CD14-positive monocyte (primary cell): Measurements from ENCODE around the gene C2CD2. TPM values are rescaled to one million over a fixed set of nuclear protein-coding genes. Genes with fewer than 3 reads are reported as not detected.

ENCODE experiments used
- DNase-seq, 3 donors: peaks; one replicate each; pipeline ENCODE4 v3.0.0-alpha.2; 2011 to 2022
- H2AFZ ChIP-seq: 2 replicates; pipeline ENCODE4 v1.6.0; 2012; ENCODE audit warnings: mild to moderate bottlenecking, low read depth, low read length, inconsistent platforms; ENCODE audit not compliant: insufficient read depth, poor library complexity, severe bottlenecking
- H3K27ac ChIP-seq, 2 donors: 1 replicate in 1 of 2; 2 replicates in 1 of 2; pipeline ENCODE4 v1.5.1; 2012 to 2013; ENCODE audit warnings: low read length in 2 of 2, control low read depth in 1 of 2, inconsistent platforms in 1 of 2, low read depth in 1 of 2, mild to moderate bottlenecking in 1 of 2
- H3K27me3 ChIP-seq, 2 donors: one replicate each; pipeline versions ENCODE4 v1.6.0 to v1.6.1; 2011 to 2013; ENCODE audit warnings: low read length in 2 of 2; ENCODE audit not compliant: control insufficient read depth in 2 of 2, insufficient read depth in 2 of 2
- H3K36me3 ChIP-seq, 2 donors: replicated peaks in 1 of 2; 1 replicate in 1 of 2; 2 replicates in 1 of 2; pipeline versions ENCODE4 v1.5.1 to v1.6.1; 2012 to 2013; ENCODE audit warnings: low read length in 2 of 2, control low read depth in 1 of 2, inconsistent platforms in 1 of 2, mild to moderate bottlenecking in 1 of 2; ENCODE audit not compliant: insufficient read depth in 2 of 2, control insufficient read depth in 1 of 2
- H3K4me1 ChIP-seq, 2 donors: 1 replicate in 1 of 2; 2 replicates in 1 of 2; pipeline versions ENCODE4 v1.5.1 to v1.6.1; 2012 to 2013; ENCODE audit warnings: low read length in 2 of 2, control low read depth in 1 of 2, inconsistent platforms in 1 of 2, mild to moderate bottlenecking in 1 of 2, moderate library complexity in 1 of 2; ENCODE audit not compliant: insufficient read depth in 2 of 2, control insufficient read depth in 1 of 2
- H3K4me2 ChIP-seq: replicated peaks from 2 replicates; pipeline ENCODE3; 2012; ENCODE audit warnings: low read length, moderate library complexity, mild to moderate bottlenecking; ENCODE audit not compliant: poor library complexity, severe bottlenecking; ENCODE audit errors: extremely low read depth
- H3K4me3 ChIP-seq, 3 experiments: fragments of 200-600 bp in 1 of 3; sonication (generic) in 1 of 3; replicated peaks in 1 of 3; 1 replicate in 2 of 3; 2 replicates in 1 of 3; pipeline ENCODE4 v1.5.1; 2011 to 2013; ENCODE audit warnings: low read length in 3 of 3, mild to moderate bottlenecking in 3 of 3, control low read depth in 2 of 3, low read depth in 2 of 3, inconsistent platforms in 1 of 3, moderate library complexity in 1 of 3
- H3K79me2 ChIP-seq: 2 replicates; pipeline ENCODE4 v1.6.0; 2012; ENCODE audit warnings: mild to moderate bottlenecking, control low read depth, inconsistent platforms, low read length, moderate library complexity; ENCODE audit not compliant: insufficient read depth
- H3K9ac ChIP-seq: 2 replicates; pipeline ENCODE4 v1.6.0; 2017; ENCODE audit warnings: low read length, mild to moderate bottlenecking; ENCODE audit not compliant: insufficient read depth, poor library complexity, severe bottlenecking
- H3K9me3 ChIP-seq, 2 donors: replicated peaks in 1 of 2; 1 replicate in 1 of 2; 2 replicates in 1 of 2; pipeline versions ENCODE4 v1.5.1 to v1.6.1; 2012 to 2013; ENCODE audit warnings: low read length in 2 of 2, control low read depth in 1 of 2; ENCODE audit not compliant: control insufficient read depth in 1 of 2, insufficient read depth in 1 of 2
- H4K20me1 ChIP-seq: 2 replicates; pipeline ENCODE4 v1.6.0; 2012; ENCODE audit warnings: mild to moderate bottlenecking, low read length, control low read depth, moderate library complexity; ENCODE audit not compliant: insufficient read depth
- H3K27ac Mint-ChIP-seq, 7 donors: one replicate each; pipeline ENCODE4 v1.8.0; 2020; ENCODE audit warnings: mild to moderate bottlenecking in 7 of 7, mixed read lengths in 7 of 7, moderate library complexity in 6 of 7, inconsistent platforms in 2 of 7
- H3K27me3 Mint-ChIP-seq, 3 donors: one replicate each; pipeline ENCODE4 v1.8.0; 2021 to 2022; ENCODE audit warnings: low read depth in 3 of 3, mild to moderate bottlenecking in 3 of 3, mixed read lengths in 3 of 3, moderate library complexity in 3 of 3, inconsistent platforms in 1 of 3
- H3K36me3 Mint-ChIP-seq, 2 donors: one replicate each; pipeline ENCODE4 v1.8.0; 2020; ENCODE audit warnings: mixed read lengths in 2 of 2, inconsistent platforms in 1 of 2, mild to moderate bottlenecking in 1 of 2
- H3K4me1 Mint-ChIP-seq: one replicate; pipeline ENCODE4 v1.8.0; 2020; ENCODE audit warnings: mild to moderate bottlenecking, mixed read lengths
- H3K4me3 Mint-ChIP-seq, 2 donors: one replicate each; pipeline ENCODE4 v1.8.0; 2020; ENCODE audit warnings: mild to moderate bottlenecking in 2 of 2, mixed read lengths in 2 of 2, moderate library complexity in 1 of 2
- H3K9me3 Mint-ChIP-seq, 7 donors: one replicate each; pipeline ENCODE4 v1.8.0; 2020 to 2022; ENCODE audit warnings: mixed read lengths in 7 of 7, mild to moderate bottlenecking in 6 of 7, moderate library complexity in 6 of 7, inconsistent platforms in 2 of 7
- WGBS: methylation state at CpG from one replicate; pipeline ENCODE4 v1.1.5; 2013; ENCODE audit warnings: missing lambda C conversion rate; ENCODE audit not compliant: insufficient coverage; 5-methylcytosine and 5-hydroxymethylcytosine counted together
- intact Hi-C, 2 donors: fragments of 100-400 bp; cut with micrococcal nuclease; formaldehyde crosslinking; loops; one replicate each; pipeline versions ENCODE4 v1.15.0 to v1.15.1; 2023
- polyA plus RNA-seq, 3 donors: library from polyadenylated mRNA; depleted of rRNA in 1 of 3; unstranded in 2 of 3; stranded (reverse) in 1 of 3; fragments of 300-500 nt in 2 of 3; fragments of >200 nt in 1 of 3; fragmentation: Illumina TruSeq in 2 of 3; gene quantifications; 1 replicate in 2 of 3; 2 replicates in 1 of 3; pipeline ENCODE4 v1.2.3, GENCODE V29; 2012 to 2021
- TF ChIP-seq, protein P1 (sequence below): fragments of 200-600 bp; IDR thresholded peaks from one replicate; pipeline ENCODE4 v1.8.0; 2022; ENCODE audit warnings: antibody characterized with exemption, mild to moderate bottlenecking

C2CD2 gene
- polyA plus RNA-seq, 3 donors: 1.4 to 17.0 (median 3.8) TPM

DNA sequence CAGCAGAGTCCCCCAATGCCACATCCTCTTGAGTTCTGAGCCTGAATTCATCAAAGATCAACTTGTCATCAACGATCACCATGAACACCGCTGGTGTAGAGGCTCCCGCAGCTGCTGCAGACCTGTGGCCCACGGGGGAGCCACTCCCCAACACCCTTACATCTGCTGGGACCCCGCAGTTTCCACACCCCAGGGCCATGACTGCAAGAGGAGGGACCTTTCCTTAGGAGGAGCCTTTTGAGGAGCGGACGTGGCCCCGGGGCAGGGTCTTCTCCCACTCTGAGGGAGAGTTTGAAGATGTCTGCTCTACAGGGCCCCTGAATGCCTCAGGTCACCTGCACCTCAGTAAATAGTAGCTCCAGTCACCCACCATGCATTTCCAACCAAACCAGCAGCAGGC, 77.4 kb downstream of the C2CD2 start:
- DNase-seq: no peak
- TF ChIP-seq, protein P1, sequence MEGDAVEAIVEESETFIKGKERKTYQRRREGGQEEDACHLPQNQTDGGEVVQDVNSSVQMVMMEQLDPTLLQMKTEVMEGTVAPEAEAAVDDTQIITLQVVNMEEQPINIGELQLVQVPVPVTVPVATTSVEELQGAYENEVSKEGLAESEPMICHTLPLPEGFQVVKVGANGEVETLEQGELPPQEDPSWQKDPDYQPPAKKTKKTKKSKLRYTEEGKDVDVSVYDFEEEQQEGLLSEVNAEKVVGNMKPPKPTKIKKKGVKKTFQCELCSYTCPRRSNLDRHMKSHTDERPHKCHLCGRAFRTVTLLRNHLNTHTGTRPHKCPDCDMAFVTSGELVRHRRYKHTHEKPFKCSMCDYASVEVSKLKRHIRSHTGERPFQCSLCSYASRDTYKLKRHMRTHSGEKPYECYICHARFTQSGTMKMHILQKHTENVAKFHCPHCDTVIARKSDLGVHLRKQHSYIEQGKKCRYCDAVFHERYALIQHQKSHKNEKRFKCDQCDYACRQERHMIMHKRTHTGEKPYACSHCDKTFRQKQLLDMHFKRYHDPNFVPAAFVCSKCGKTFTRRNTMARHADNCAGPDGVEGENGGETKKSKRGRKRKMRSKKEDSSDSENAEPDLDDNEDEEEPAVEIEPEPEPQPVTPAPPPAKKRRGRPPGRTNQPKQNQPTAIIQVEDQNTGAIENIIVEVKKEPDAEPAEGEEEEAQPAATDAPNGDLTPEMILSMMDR: no peak
- no peak overlapping the region for H3K27ac Mint-ChIP-seq
- H4K20me1 ChIP-seq: no peaks in the 10 kb centered on the region
- H3K36me3 ChIP-seq: peaks cover 0 to 7% of the 10 kb centered on the region in 2 donors
- H3K4me1 Mint-ChIP-seq: peaks cover 25% of the 10 kb centered on the region
- H3K9ac ChIP-seq: no peak overlapping the region
- no peaks in the 10 kb centered on the region for H3K9me3 ChIP-seq
- H3K27me3 Mint-ChIP-seq: peaks cover 0 to 3% (median 0%) of the 10 kb centered on the region in 3 donors
- H3K4me3 Mint-ChIP-seq: no peak overlapping the region
- H3K79me2 ChIP-seq: peaks cover 18% of the 10 kb centered on the region
- H3K27ac ChIP-seq: no peak overlapping the region
- H3K4me3 ChIP-seq: no peak overlapping the region
- 100% methylated on average over 2 of the region's 8 CpGs for whole genome bisulfite sequencing
- H3K36me3 Mint-ChIP-seq: peaks cover 13 to 14% of the 10 kb centered on the region in 2 donors
- H3K4me1 ChIP-seq: peaks cover 19 to 25% of the 10 kb centered on the region in 2 donors
- intact Hi-C loops: loop anchor here (5.0 kb wide), 2 partner anchors 46 to 56 kb away; no protein-coding TSS in a partner anchor
- no peak overlapping the region for H2AFZ ChIP-seq
- H3K9me3 Mint-ChIP-seq: peaks cover 0 to 2% (median 0%) of the 10 kb centered on the region in 7 donors
- H3K4me2 ChIP-seq: no peak overlapping the region
- H3K27me3 ChIP-seq: no peaks in the 10 kb centered on the region

DNA sequence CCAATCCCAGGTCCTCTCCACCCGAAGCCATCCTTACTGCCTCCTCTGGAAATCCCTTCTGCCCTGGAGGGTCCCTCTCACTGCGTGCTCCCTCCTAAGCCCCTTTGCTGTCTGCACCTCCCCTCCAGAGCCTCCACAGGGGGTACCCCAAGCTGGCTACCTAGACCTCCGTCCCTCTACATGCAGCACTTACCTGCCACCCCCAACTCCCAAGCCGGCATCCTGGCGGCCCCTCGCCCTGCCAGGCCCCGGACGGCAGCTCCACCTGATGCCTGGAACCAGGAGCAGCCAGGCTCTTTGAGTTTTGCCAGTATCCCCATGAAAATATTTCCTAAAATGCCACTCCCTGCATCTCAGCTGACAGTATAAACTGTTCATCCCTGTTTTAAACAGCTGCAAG, 78.7 kb downstream of the C2CD2 start:
- Histone ChIP-seq H3K4me3 (no peak overlapping the region), H3K27ac (no peak overlapping the region), H3K36me3 (peaks cover 0 to 7% of the 10 kb centered on the region in 2 donors), H2AFZ (no peak overlapping the region), H3K9me3 (no peaks in the 10 kb centered on the region), H3K79me2 (peaks cover 18% of the 10 kb centered on the region), H4K20me1 (no peaks in the 10 kb centered on the region), H3K27me3 (no peaks in the 10 kb centered on the region), H3K9ac (no peak overlapping the region), H3K4me2 (no peak overlapping the region), H3K4me1 (peaks cover 19 to 23% of the 10 kb centered on the region in 2 donors)
- H3K36me3 Mint-ChIP-seq: peaks cover 13 to 14% of the 10 kb centered on the region in 2 donors
- H3K4me1 Mint-ChIP-seq: peaks cover 25% of the 10 kb centered on the region
- intact Hi-C loops: loop anchor here (5.0 kb wide), 2 partner anchors 47 to 57 kb away; no protein-coding TSS in a partner anchor
- TF ChIP-seq, protein P1: no peak
- 97% methylated on average over 8 of the region's 8 CpGs for WGBS
- H3K27ac Mint-ChIP-seq: no peak overlapping the region
- peaks cover 0 to 1% (median 0%) of the 10 kb centered on the region in 3 donors for H3K27me3 Mint-ChIP-seq
- H3K4me3 Mint-ChIP-seq: no peak overlapping the region
- H3K9me3 Mint-ChIP-seq: peaks cover 0 to 2% (median 0%) of the 10 kb centered on the region in 7 donors
- no peak for DNase-seq
